Measurements from ENCODE around the gene FBXL17. TPM values are rescaled to one million over a fixed set of nuclear protein-coding genes. Genes with fewer than 3 reads are reported as not detected.
A peak's percentile ranks its signal among the peaks of the same experiment; 100 is the strongest.

The FBXL17 gene
- total and polyA plus RNA-seq, 9 of the 15 experiments (the other 6 are each of a cell fraction or from before 2014, with no cell fraction given), result 0.32 to 5.4 (median 1.8) TPM

GRCh38 chr5:107952450-107952849 lies 429.4 kb downstream of the FBXL17 start:
- H3K9ac ChIP-seq (ENCODE audit: insufficient read depth in 1 of 2, low read depth in 2 of 2, low read length in 2 of 2), result no peak overlapping the region
- no TSS peak for BruUV-seq (replicated peaks)
- no peaks in the 10 kb centered on the region for H3K36me3 ChIP-seq (ENCODE audit: control insufficient read depth, insufficient read depth, low read length)
- 2% methylated on average over 4 of the region's 4 CpGs for whole genome bisulfite sequencing (ENCODE audit: insufficient coverage, low coverage, missing lambda C conversion rate)
- H3K27me3 ChIP-seq (ENCODE audit: control insufficient read depth in 2 of 2, insufficient read depth in 2 of 2, low read length in 2 of 2), result no peaks in the 10 kb centered on the region
- CTCF ChIA-PET (ENCODE audit: low intra/inter-chr PET ratio), result no interaction called here
- POLR2A ChIA-PET, result no interaction called here
- no peak overlapping the region for H3K27ac ChIP-seq (ENCODE audit: extremely low read depth, low read depth, low read length)
- no peak for TF ChIP-seq CREB1 (IDR thresholded peaks at IDR 0.05)
- no peak for TF ChIP-seq CREB1 (CRISPR knock-in tag; IDR thresholded peaks at IDR 0.05)
- TF ChIP-seq NFIC (IDR thresholded peaks at IDR 0.05), result peak; percentile 71
- TF ChIP-seq NFIX (CRISPR knock-in tag; IDR thresholded peaks at IDR 0.05; ENCODE audit: low read depth), result peak; percentile 77
- no peak for TF ChIP-seq RBM34 (IDR thresholded peaks at IDR 0.05; ENCODE audit: borderline replicate concordance, insufficient read depth, low read length)
- no peak for TF ChIP-seq TARDBP (IDR thresholded peaks at IDR 0.05)
- no peak for TF ChIP-seq ARHGAP35 (IDR thresholded peaks at IDR 0.05; ENCODE audit: partially characterized antibody)
- no peak for TF ChIP-seq ZNF695 (CRISPR knock-in tag; IDR thresholded peaks at IDR 0.05)
- no peak for TF ChIP-seq NCOR1 (IDR thresholded peaks at IDR 0.05)
- no peak overlapping the region for H2AFZ ChIP-seq (ENCODE audit: low read depth, low read length)
- no peaks in the 10 kb centered on the region for H3K9me1 ChIP-seq (ENCODE audit: control insufficient read depth, insufficient read depth, low read length)
- DNase-seq (ENCODE audit: extremely low read depth in 1 of 4, low spot score in 3 of 4), result no peak
- ATAC-seq, result no peak
- H3K4me3 ChIP-seq, result no peak overlapping the region
- intact Hi-C loops (cut with micrococcal nuclease), result no loop called here
- no peak overlapping the region for H3K4me2 ChIP-seq (ENCODE audit: insufficient read depth, low read length)
- no peaks in the 10 kb centered on the region for H3K9me3 ChIP-seq (replicated peaks; ENCODE audit: control insufficient read depth, insufficient read depth, low read depth, low read length)
- no peaks in the 10 kb centered on the region for H4K20me1 ChIP-seq (replicated peaks; ENCODE audit: control insufficient read depth, insufficient read depth, low read length)
- no peaks in the 10 kb centered on the region for H3K4me1 ChIP-seq (replicated peaks in 1 of 2; ENCODE audit: control insufficient read depth in 2 of 2, insufficient read depth in 2 of 2, low read length in 2 of 2)
- no peak for FAIRE-seq
- H3K79me2 ChIP-seq (ENCODE audit: control insufficient read depth, insufficient read depth, low read length), result no peaks in the 10 kb centered on the region
- in situ Hi-C loops (cut with MboI), result no loop called here

GRCh38 chr5:107951309-107951708 lies 430.6 kb downstream of the FBXL17 start:
- Histone ChIP-seq H3K4me2 (ENCODE audit: insufficient read depth, low read length) (no peak overlapping the region), H3K4me1 (replicated peaks in 1 of 2; ENCODE audit: control insufficient read depth in 2 of 2, insufficient read depth in 2 of 2, low read length in 2 of 2) (no peaks in the 10 kb centered on the region), H3K9me3 (replicated peaks; ENCODE audit: control insufficient read depth, insufficient read depth, low read depth, low read length) (no peaks in the 10 kb centered on the region), H2AFZ (ENCODE audit: low read depth, low read length) (no peak overlapping the region), H3K36me3 (ENCODE audit: control insufficient read depth, insufficient read depth, low read length) (no peaks in the 10 kb centered on the region), H3K9me1 (ENCODE audit: control insufficient read depth, insufficient read depth, low read length) (no peaks in the 10 kb centered on the region), H3K4me3 (no peak overlapping the region), H3K27ac (ENCODE audit: extremely low read depth, low read depth, low read length) (no peak overlapping the region), H3K79me2 (ENCODE audit: control insufficient read depth, insufficient read depth, low read length) (no peaks in the 10 kb centered on the region), H3K9ac (ENCODE audit: insufficient read depth in 1 of 2, low read depth in 2 of 2, low read length in 2 of 2) (no peak overlapping the region), H3K27me3 (ENCODE audit: control insufficient read depth in 2 of 2, insufficient read depth in 2 of 2, low read length in 2 of 2) (no peaks in the 10 kb centered on the region), H4K20me1 (replicated peaks; ENCODE audit: control insufficient read depth, insufficient read depth, low read length) (no peaks in the 10 kb centered on the region)
- BruUV-seq (replicated peaks), result no TSS peak
- FAIRE-seq (no peak), DNase-seq (ENCODE audit: extremely low read depth in 1 of 4, low spot score in 3 of 4) (no peak), ATAC-seq (no peak)
- intact Hi-C loops (cut with micrococcal nuclease), result no loop called here
- ChIA-PET POLR2A (no interaction called here), CTCF (ENCODE audit: low intra/inter-chr PET ratio) (no interaction called here)
- in situ Hi-C loops (cut with MboI), result no loop called here
- 0% methylated on average over 3 of the region's 3 CpGs for WGBS (ENCODE audit: insufficient coverage, low coverage, missing lambda C conversion rate)
- TF ChIP-seq MLX (CRISPR knock-in tag; conservative IDR thresholded peaks at IDR 0.05) (no peak), ZNF764 (CRISPR knock-in tag; IDR thresholded peaks at IDR 0.05; ENCODE audit: low read depth) (no peak), RFX1 (IDR thresholded peaks at IDR 0.05) (no peak), ZNF518B (CRISPR knock-in tag; IDR thresholded peaks at IDR 0.05) (no peak), ZZZ3 (IDR thresholded peaks at IDR 0.05) (no peak), HEY1 (CRISPR knock-in tag; IDR thresholded peaks at IDR 0.05; ENCODE audit: borderline replicate concordance) (no peak), ZNF143 (CRISPR knock-in tag; IDR thresholded peaks at IDR 0.05) (no peak)

Data from K562 (cell line).